Fibroblast of gingiva (primary cell): Measurements from ENCODE around the gene APOB.

Experiments used
- DNase-seq: peaks from one replicate; pipeline ENCODE4 v3.0.0-alpha.2; 2011; ENCODE audit warnings: low read depth

Gene APOB, protein sequence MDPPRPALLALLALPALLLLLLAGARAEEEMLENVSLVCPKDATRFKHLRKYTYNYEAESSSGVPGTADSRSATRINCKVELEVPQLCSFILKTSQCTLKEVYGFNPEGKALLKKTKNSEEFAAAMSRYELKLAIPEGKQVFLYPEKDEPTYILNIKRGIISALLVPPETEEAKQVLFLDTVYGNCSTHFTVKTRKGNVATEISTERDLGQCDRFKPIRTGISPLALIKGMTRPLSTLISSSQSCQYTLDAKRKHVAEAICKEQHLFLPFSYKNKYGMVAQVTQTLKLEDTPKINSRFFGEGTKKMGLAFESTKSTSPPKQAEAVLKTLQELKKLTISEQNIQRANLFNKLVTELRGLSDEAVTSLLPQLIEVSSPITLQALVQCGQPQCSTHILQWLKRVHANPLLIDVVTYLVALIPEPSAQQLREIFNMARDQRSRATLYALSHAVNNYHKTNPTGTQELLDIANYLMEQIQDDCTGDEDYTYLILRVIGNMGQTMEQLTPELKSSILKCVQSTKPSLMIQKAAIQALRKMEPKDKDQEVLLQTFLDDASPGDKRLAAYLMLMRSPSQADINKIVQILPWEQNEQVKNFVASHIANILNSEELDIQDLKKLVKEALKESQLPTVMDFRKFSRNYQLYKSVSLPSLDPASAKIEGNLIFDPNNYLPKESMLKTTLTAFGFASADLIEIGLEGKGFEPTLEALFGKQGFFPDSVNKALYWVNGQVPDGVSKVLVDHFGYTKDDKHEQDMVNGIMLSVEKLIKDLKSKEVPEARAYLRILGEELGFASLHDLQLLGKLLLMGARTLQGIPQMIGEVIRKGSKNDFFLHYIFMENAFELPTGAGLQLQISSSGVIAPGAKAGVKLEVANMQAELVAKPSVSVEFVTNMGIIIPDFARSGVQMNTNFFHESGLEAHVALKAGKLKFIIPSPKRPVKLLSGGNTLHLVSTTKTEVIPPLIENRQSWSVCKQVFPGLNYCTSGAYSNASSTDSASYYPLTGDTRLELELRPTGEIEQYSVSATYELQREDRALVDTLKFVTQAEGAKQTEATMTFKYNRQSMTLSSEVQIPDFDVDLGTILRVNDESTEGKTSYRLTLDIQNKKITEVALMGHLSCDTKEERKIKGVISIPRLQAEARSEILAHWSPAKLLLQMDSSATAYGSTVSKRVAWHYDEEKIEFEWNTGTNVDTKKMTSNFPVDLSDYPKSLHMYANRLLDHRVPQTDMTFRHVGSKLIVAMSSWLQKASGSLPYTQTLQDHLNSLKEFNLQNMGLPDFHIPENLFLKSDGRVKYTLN (N-terminal part only)

DNA sequence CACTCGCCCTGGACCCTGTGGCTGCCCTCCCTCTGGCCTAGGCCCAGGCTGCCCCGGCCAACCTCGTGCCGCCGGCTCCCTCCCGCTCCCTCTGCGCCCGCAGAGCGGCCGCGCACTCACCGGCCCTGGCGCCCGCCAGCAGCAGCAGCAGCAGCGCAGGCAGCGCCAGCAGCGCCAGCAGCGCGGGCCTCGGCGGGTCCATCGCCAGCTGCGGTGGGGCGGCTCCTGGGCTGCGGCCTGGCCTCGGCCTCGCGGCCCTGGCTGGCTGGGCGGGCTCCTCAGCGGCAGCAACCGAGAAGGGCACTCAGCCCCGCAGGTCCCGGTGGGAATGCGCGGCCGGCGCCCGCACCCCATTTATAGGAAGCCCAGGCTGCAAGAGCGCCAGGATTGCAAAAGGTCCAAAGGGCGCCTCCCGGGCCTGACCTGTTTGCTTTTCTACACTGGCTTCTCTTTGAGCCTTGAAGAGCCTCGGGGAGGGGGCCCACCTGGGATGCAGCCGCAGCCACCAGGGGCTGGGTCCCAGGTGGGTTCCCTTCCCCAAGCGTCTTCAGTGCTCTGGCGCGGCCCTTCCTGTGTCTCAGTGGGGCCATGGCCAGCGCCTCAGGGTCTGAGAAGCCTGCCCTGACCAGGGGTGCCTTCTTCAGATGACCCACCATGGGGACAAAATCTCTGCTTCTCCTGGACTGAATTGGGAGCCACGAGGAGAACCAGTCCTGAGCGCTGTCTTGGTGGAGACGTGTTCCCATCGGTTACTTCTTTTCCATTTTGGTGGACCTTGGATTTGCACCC, at the start of gene APOB:
TSS of gene APOB (minus strand) at position 330 of the 789 bp plus-strand sequence. CDS start at position 202, 128 bp downstream.
- DNase-seq: no peak

- DNase-seq: no peak
Measured at GRCh38 chr2:21092308-21092869, 48.5 kb upstream of the APOB start.

GRCh38 chr2:21084401-21084800, 40.5 kb upstream of the APOB start:
- no peak for DNase-seq

DNA sequence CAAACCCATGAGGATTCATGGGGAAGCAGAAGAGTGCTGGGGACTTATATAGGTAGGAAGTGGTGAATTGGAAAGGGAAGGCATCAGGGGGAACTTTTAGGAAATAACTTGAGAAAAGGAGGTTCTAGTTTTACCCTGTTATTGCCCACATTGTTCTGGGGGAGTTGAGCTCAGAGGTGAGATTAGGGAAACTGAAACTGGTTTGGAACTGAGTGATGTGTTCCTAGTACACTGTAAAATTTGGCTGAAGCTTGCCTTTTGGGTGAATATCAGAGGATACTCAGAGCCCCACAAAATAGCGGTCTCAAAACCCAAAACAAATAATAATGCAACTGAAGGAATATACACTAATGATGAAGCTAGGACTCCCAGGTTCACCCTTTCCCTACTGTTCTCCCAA, 39.6 kb upstream of the APOB start:
- DNase-seq: no peak

DNA sequence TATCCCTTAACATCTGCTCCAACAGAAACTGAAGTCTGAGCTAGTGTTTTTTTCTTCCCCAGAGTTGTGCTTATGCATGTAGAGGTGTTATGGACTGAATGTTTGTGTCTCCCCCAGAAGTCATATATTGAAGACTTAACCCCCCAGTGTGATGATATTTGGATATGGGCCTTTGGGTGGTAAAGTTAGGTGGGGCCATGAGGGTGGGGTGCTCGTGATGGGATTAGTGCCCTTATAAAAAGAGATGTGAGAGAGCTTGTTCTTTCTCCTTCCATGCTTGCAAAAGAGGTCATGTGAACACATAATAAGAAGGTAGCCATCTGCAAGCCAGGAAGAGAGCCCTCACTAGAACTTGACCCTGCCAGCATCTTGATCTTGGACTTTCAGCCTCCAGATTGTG, 34.4 kb upstream of the APOB start:
- no peak for DNase-seq

DNA sequence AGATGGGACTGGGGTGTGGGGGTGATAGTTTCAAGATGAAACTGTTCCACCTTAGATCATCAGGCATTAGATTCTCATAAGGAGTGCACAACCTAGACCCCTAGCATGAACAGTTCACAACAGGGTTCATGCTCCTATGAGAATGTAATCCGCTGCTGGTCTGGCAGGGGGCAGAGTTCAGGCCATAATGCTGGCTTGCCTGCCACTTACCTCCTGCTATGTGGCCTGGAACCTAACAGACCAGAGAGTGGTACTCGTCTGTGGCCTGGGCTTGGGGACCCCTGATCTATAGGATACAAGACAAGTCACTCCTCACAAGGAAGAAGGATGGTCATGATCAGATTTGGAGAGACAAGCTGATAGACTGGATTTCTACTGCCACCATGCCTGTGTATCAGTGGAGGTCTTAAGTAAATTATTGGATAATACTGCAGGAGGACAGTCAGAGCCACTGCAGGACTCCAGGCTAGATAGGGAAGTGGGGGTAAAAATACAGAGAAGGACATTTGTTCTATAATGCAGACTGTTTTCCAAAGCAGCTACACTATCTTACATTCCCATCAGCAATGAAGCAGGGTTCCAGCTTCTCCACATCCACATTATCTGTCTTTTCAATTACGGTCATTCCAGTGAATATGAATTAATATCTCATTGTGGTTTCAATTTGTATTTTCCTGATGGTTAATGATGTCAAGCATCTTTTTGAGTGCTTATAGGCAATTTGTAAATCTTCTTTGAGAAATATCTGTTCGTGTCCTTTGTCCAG, 28.8 kb upstream of the APOB start:
- DNase-seq: no peak

- no peak for DNase-seq
Measured at GRCh38 chr2:21070341-21071257, 26.7 kb upstream of the APOB start.

- DNase-seq: no peak
Measured at GRCh38 chr2:21069746-21070340, 26.0 kb upstream of the APOB start.

GRCh38 chr2:21067859-21068537, 24.1 kb upstream of the APOB start:
- no peak for DNase-seq

DNA sequence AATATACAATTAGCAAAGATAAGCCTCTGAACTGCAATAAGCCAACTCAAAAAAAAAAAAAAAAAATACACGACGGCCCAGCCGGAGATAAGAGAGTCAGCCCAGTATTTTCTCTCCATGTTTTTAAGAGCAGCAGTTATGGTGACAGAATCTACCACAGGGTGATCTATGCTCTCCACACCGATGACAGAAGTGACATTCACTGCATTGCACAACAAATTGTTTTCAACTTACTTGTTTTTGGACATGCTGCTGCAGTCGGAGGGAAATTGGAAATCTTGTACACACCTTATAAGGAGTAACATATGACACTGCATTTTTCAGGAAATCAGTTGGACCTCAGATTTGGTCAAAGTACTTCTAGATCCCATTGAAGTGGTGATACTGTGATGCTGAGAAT, 23.3 kb upstream of the APOB start:
- DNase-seq: no peak

DNA sequence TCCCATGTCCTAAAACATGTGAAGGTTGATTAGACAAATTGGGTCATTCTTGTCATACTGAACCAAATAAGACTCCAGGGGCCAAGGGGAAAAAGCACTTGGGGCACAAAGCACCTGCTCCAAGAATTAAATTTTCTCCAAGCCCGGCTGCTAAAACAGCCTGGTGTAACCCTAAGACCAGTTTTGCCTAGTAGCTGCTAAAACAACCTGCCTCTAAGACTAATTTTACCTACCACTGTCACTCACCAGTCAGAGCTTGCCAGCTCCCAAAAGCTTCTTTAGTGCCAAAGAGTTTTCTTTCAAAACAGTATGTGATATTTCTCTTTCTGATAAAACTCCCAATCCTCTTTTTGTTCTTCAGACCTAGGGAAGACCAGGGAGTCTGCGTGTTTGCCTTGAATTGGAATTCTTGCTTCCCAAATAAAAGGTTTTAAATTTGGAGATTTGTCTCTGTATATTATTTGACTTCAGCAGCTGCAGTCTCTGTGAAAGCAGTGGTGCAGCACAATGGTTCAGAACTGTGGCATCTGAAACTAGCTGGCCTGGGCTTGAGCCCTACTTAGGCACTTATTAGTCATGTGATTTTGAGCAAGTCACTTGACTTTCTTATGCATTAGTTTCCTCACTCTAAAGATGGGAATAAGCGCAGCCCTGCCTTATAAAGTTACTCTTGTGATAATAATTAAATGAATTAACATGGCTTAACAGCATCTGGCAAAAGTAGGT, 16.2 kb upstream of the APOB start:
- DNase-seq: no peak

GRCh38 chr2:21057097-21057496, 13.2 kb upstream of the APOB start:
- DNase-seq: no peak

DNA sequence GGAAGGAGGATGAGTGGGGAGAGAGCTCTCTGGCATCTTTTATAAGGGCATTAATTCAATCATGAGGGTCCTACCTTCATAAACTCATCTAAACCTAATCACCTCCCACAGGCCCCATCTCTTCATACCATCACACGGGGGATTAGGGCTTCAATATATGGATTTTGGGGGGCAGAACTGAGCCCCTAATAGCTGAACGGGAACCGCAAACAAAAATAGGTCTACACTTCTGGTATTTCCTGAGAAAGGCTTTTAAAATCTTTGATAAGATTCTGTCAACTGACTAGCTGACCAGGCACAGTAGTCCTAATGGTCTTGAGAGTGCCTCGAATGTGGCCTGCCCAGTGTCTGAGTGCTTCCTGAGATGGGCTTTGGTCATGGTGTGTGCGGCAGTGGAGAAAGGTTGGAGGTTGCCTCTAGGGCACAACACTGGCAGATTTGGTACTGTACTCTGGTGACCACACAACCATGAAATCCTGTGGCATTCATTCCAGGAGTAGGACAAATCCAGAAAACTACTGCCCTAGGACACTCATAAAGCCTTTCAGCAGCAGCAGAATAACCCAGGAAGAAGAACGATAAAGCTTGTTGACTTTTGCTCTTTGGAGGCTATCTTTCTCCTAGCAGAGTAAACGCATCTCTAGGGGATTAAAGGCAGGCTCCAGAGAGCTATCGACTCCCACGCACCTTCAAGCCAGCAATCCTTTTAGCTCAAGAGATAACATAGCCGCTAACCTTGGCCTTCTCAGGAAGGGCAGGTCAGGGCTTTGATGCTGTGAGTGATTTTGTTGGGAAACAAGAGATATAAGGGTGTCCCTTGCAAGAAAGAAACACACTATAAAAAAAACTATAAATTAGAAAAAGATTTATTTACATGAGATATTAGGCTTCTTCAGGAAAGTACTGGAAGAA, 12.3 kb upstream of the APOB start:
- DNase-seq: no peak

GRCh38 chr2:21055451-21055850, 11.6 kb upstream of the APOB start:
- no peak for DNase-seq

DNA sequence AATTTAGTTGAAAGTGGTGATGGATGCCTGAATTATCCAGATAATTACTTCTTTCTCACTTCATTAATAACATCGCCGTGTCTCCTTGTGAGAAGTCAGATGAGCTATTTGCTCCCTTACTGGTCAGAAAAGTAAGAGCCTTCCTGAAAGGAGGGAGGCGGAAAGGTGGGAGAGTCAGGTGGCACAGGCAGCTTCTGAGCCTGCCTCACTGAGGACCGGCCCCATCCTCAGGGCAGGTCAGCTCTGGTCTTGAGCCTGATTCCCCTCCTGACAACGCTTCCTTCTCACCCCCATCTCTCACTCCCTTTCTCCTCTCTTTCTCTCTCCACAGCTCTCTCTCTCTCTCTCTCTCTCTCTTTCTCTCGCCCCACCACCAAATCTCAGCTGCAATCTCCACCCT, 10.1 kb upstream of the APOB start:
- DNase-seq: no peak

- DNase-seq: no peak
Measured at GRCh38 chr2:21052044-21052443, 8.2 kb upstream of the APOB start.

DNA sequence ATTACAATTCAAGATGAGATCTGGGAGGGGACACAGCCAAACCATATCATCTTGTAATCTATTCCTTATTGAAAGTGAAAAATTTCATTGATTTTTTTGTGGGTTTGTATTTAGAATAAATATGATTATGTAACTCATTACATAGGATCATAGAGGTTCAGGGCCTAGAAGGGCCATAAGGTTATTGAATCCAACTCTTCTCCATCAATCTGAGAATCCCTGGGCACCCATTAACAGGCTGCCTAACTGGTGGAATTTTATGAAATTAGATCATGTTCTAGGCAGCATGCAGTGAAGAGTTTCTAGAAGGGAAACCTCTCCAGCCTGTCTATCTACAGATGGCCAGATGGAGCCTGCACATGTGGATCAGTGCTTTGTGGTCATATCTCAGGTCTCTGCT, 6.3 kb upstream of the APOB start:
- no peak for DNase-seq
